PC-3 (cell line): Measurements from ENCODE around the gene SNX9.

Experiments used
- EZH2 ChIP-seq: fragments of 300-600 bp; sonication (generic); IDR thresholded peaks from one replicate; pipeline ENCODE4 v1.6.1; 2017; ENCODE audit warnings: antibody characterized with exemption, mild to moderate bottlenecking, low read length; ENCODE audit not compliant: unreplicated experiment
- TF ChIP-seq, protein P1 (sequence below): fragments of 300-600 bp; sonication (generic); conservative IDR thresholded peaks from 2 replicates; pipeline ENCODE4 v1.5.1; 2017; ENCODE audit warnings: antibody characterized with exemption, low read depth, mild to moderate bottlenecking, low read length

DNA sequence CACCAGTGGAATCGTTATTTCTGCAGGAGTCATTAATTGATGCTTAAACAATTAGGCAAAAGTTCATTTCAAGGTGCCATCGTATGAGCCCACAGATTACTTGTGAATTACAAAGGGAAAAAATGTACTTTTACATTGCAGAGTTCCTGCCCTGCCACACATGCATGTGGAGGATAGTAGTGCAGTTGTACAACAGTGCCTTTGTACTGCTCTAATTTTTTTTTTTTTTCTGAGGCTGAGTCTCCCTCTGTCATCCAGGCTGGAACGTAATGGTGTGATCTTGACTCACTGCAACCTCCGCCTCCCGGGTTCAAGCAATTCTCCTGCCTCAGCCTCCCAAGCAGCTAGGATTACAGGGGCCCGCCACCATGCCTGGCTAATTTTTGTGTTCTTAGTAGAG is 132.6 kb downstream of the SNX9 start:
- no peak for TF ChIP-seq EZH2
- TF ChIP-seq, protein P1, sequence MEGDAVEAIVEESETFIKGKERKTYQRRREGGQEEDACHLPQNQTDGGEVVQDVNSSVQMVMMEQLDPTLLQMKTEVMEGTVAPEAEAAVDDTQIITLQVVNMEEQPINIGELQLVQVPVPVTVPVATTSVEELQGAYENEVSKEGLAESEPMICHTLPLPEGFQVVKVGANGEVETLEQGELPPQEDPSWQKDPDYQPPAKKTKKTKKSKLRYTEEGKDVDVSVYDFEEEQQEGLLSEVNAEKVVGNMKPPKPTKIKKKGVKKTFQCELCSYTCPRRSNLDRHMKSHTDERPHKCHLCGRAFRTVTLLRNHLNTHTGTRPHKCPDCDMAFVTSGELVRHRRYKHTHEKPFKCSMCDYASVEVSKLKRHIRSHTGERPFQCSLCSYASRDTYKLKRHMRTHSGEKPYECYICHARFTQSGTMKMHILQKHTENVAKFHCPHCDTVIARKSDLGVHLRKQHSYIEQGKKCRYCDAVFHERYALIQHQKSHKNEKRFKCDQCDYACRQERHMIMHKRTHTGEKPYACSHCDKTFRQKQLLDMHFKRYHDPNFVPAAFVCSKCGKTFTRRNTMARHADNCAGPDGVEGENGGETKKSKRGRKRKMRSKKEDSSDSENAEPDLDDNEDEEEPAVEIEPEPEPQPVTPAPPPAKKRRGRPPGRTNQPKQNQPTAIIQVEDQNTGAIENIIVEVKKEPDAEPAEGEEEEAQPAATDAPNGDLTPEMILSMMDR: no peak
